H1 (cell line): ENCODE results near the gene ST6GALNAC3. TPM values are rescaled to one million over a fixed set of nuclear protein-coding genes. Genes with fewer than 3 reads are reported as not detected.

Source experiments
- BCL11A ChIP-seq, 2 experiments: IDR thresholded peaks; one replicate each; pipeline ENCODE4 v1.6.1; 2011; ENCODE audit warnings: low read depth in 2 of 2, low read length in 2 of 2, mild to moderate bottlenecking in 2 of 2
- CHD1 ChIP-seq: IDR thresholded peaks from 2 replicates; pipeline ENCODE4 v1.6.1; 2012; ENCODE audit warnings: low read depth, low read length, improper control_type of control experiment
- EGR1 ChIP-seq: IDR thresholded peaks from 2 replicates; pipeline ENCODE4 v1.6.1; 2011; ENCODE audit warnings: low read depth, low read length, borderline replicate concordance
- FOSL1 ChIP-seq: IDR thresholded peaks from 2 replicates; pipeline ENCODE4 v1.6.1; 2011; ENCODE audit warnings: mild to moderate bottlenecking, low read depth, low read length, moderate library complexity; ENCODE audit not compliant: insufficient read depth
- KDM4A ChIP-seq: IDR thresholded peaks from one replicate; pipeline ENCODE4 v1.7.1; 2012; ENCODE audit warnings: low read depth, mild to moderate bottlenecking, moderate library complexity, low read length, inconsistent platforms; ENCODE audit not compliant: severe bottlenecking
- POLR2A ChIP-seq, 2 experiments: IDR thresholded peaks; 1 replicate in 1 of 2; 2 replicates in 1 of 2; pipeline ENCODE4 v1.6.1; 2011; ENCODE audit warnings: low read depth in 2 of 2, low read length in 2 of 2, mild to moderate bottlenecking in 2 of 2; ENCODE audit errors: control extremely low read depth in 1 of 2
- RFX5 ChIP-seq: IDR thresholded peaks from 2 replicates; pipeline ENCODE4 v1.6.1; 2011; ENCODE audit warnings: low read depth, low read length, improper control_type of control experiment, borderline replicate concordance
- SP1 ChIP-seq: IDR thresholded peaks from 2 replicates; pipeline ENCODE4 v1.6.1; 2011; ENCODE audit warnings: low read depth, low read length
- SP4 ChIP-seq: IDR thresholded peaks from 2 replicates; pipeline ENCODE4 v1.6.1; 2012; ENCODE audit warnings: low read length, inconsistent platforms
- YY1 ChIP-seq: IDR thresholded peaks from 2 replicates; pipeline ENCODE4 v1.6.1; 2011; ENCODE audit warnings: low read depth, mild to moderate bottlenecking, low read length
- ZNF274 ChIP-seq: IDR thresholded peaks from 2 replicates; pipeline ENCODE4 v1.7.0; 2012; ENCODE audit warnings: low read length, borderline replicate concordance; ENCODE audit errors: extremely low read depth
- polyA plus RNA-seq, 7 experiments: library from polyadenylated mRNA; depleted of rRNA in 3 of 7; stranded (reverse) in 5 of 7; unstranded in 2 of 7; fragments of >200 nt in 5 of 7; fragments of 200-250 nt in 2 of 7; gene quantifications; 1 replicate in 5 of 7; 2 replicates in 1 of 7; 4 replicates in 1 of 7; pipeline versions ENCODE4 v1.2.1 to v1.2.3, GENCODE V29; 2011 to 2013; ENCODE audit warnings: missing spikeins in 2 of 7, mixed read lengths in 2 of 7
- total RNA-seq: library from RNA; stranded (reverse); fragmentation: NEBNext Ultra II Directional; extraction: Animal tissue kit (Norgen Biotek cat#: 25700); gene quantifications from 2 replicates; pipeline ENCODE4 v1.2.1, GENCODE V29; 2021
- TF ChIP-seq, protein P1 (sequence below): fragments of 300-600 bp; sonication (generic); IDR thresholded peaks from 2 replicates; pipeline ENCODE4 v1.7.1; 2012; ENCODE audit warnings: low read length, moderate library complexity, mild to moderate bottlenecking, inconsistent platforms; ENCODE audit not compliant: insufficient replicate concordance
- TF ChIP-seq, protein P2 (sequence below): IDR thresholded peaks from 2 replicates; pipeline ENCODE4 v1.6.1; 2012; ENCODE audit warnings: inconsistent platforms

Gene ST6GALNAC3
- total and polyA plus RNA-seq, 2 of the 8 experiments (the other 6 are each of a cell fraction or from before 2014, with no cell fraction given): 4.9 to 19.0 TPM

DNA sequence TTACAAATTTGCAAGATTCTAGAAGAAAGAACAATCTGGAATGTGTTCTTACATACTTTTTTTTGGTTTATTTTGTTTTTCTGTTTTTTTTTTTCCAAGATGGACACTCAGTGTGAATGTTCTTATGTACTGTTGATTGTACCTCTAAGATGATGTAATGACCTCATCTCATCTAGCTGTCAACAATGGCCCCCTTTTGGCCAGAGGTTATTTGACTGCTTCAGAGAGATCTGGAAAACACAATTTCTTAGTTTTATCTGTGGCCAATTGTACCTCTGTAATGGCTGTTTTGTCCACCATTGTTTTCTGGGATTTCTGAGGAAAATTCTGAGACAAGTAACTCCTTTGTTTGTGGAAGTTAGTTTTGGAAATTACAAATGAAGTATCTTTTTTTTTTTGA, 38.9 kb downstream of the ST6GALNAC3 start (continued):
- TF ChIP-seq, protein P1, sequence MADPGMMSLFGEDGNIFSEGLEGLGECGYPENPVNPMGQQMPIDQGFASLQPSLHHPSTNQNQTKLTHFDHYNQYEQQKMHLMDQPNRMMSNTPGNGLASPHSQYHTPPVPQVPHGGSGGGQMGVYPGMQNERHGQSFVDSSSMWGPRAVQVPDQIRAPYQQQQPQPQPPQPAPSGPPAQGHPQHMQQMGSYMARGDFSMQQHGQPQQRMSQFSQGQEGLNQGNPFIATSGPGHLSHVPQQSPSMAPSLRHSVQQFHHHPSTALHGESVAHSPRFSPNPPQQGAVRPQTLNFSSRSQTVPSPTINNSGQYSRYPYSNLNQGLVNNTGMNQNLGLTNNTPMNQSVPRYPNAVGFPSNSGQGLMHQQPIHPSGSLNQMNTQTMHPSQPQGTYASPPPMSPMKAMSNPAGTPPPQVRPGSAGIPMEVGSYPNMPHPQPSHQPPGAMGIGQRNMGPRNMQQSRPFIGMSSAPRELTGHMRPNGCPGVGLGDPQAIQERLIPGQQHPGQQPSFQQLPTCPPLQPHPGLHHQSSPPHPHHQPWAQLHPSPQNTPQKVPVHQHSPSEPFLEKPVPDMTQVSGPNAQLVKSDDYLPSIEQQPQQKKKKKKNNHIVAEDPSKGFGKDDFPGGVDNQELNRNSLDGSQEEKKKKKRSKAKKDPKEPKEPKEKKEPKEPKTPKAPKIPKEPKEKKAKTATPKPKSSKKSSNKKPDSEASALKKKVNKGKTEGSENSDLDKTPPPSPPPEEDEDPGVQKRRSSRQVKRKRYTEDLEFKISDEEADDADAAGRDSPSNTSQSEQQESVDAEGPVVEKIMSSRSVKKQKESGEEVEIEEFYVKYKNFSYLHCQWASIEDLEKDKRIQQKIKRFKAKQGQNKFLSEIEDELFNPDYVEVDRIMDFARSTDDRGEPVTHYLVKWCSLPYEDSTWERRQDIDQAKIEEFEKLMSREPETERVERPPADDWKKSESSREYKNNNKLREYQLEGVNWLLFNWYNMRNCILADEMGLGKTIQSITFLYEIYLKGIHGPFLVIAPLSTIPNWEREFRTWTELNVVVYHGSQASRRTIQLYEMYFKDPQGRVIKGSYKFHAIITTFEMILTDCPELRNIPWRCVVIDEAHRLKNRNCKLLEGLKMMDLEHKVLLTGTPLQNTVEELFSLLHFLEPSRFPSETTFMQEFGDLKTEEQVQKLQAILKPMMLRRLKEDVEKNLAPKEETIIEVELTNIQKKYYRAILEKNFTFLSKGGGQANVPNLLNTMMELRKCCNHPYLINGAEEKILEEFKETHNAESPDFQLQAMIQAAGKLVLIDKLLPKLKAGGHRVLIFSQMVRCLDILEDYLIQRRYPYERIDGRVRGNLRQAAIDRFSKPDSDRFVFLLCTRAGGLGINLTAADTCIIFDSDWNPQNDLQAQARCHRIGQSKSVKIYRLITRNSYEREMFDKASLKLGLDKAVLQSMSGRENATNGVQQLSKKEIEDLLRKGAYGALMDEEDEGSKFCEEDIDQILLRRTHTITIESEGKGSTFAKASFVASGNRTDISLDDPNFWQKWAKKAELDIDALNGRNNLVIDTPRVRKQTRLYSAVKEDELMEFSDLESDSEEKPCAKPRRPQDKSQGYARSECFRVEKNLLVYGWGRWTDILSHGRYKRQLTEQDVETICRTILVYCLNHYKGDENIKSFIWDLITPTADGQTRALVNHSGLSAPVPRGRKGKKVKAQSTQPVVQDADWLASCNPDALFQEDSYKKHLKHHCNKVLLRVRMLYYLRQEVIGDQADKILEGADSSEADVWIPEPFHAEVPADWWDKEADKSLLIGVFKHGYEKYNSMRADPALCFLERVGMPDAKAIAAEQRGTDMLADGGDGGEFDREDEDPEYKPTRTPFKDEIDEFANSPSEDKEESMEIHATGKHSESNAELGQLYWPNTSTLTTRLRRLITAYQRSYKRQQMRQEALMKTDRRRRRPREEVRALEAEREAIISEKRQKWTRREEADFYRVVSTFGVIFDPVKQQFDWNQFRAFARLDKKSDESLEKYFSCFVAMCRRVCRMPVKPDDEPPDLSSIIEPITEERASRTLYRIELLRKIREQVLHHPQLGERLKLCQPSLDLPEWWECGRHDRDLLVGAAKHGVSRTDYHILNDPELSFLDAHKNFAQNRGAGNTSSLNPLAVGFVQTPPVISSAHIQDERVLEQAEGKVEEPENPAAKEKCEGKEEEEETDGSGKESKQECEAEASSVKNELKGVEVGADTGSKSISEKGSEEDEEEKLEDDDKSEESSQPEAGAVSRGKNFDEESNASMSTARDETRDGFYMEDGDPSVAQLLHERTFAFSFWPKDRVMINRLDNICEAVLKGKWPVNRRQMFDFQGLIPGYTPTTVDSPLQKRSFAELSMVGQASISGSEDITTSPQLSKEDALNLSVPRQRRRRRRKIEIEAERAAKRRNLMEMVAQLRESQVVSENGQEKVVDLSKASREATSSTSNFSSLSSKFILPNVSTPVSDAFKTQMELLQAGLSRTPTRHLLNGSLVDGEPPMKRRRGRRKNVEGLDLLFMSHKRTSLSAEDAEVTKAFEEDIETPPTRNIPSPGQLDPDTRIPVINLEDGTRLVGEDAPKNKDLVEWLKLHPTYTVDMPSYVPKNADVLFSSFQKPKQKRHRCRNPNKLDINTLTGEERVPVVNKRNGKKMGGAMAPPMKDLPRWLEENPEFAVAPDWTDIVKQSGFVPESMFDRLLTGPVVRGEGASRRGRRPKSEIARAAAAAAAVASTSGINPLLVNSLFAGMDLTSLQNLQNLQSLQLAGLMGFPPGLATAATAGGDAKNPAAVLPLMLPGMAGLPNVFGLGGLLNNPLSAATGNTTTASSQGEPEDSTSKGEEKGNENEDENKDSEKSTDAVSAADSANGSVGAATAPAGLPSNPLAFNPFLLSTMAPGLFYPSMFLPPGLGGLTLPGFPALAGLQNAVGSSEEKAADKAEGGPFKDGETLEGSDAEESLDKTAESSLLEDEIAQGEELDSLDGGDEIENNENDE: no peak
- TF ChIP-seq ZNF274 (no peak), CHD1 (no peak), SP4 (no peak), FOSL1 (no peak), RFX5 (no peak), EGR1 (no peak), SP1 (no peak), YY1 (no peak), KDM4A (no peak), BCL11A (IDR thresholded peaks at IDR 0.05; ENCODE audit: low read depth in 2 of 2, low read length in 2 of 2) (no peak), POLR2A (IDR thresholded peaks at IDR 0.05; ENCODE audit: control extremely low read depth in 1 of 2, low read depth in 2 of 2, low read length in 2 of 2) (no peak)
- TF ChIP-seq, protein P2, sequence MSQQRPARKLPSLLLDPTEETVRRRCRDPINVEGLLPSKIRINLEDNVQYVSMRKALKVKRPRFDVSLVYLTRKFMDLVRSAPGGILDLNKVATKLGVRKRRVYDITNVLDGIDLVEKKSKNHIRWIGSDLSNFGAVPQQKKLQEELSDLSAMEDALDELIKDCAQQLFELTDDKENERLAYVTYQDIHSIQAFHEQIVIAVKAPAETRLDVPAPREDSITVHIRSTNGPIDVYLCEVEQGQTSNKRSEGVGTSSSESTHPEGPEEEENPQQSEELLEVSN: no peak
